Erythroblast (primary cell): Measurements from ENCODE around the gene PLEKHA5.

Experiments used
- DNase-seq, 2 experiments: peaks; one replicate each; lab custom pipeline; 2025; lab: John Stamatoyannopoulos, UW
- GATA1 ChIP-seq: IDR thresholded peaks from 2 replicates; pipeline ENCODE4 v1.6.1; 2011; ENCODE audit warnings: low read depth, mild to moderate bottlenecking, control low read depth, low read length, moderate library complexity
- POLR2A ChIP-seq: IDR thresholded peaks from 2 replicates; pipeline ENCODE4 v1.6.1; 2011; ENCODE audit warnings: mild to moderate bottlenecking, low read length

The PLEKHA5 gene

DNA sequence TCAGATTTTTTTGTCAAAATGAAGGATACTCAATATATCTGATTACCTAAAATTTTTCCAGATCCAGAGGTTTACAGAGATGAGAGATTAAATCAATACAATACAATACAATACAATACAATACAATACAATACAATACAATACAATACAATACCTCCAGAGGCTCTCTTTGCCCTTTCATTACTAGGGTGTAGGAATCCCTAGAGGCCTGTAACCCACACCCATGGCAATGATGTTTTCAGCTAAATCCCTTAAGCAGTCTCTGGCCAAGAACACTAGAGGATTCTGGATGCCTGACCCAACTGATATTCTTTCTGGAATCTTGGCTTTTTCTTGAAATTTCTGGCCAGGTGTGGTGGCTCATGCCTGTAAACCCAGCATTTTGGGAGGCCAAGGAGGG lies 286.0 kb downstream of the PLEKHA5 start:
- no peak for DNase-seq
- TF ChIP-seq POLR2A (no peak), GATA1 (no peak)

DNA sequence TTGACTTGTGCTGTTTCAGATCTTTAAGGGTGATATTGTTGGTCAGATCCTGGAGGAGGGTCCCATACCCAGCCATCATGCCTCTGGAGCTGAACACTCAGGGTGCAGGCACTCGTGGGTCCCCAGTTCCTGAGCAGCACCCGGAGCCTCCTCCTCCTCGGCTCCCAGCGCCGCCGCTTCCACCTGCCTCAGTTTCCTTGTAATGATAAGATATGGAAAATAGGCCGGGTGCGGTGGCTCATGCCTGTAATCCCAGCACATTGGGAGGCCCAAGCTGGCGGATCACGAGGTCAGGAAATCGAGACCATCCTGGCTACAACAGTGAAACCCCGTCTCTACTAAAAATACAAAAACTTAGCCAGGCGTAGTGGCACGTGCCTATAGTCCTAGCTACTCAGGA lies 289.6 kb downstream of the PLEKHA5 start:
- TF ChIP-seq GATA1 (no peak), POLR2A (no peak)
- DNase-seq, result no peak

- TF ChIP-seq POLR2A (no peak), GATA1 (no peak)
- DNase-seq, result no peak
Measured at GRCh38 chr12:19421503-19422282, 292.2 kb downstream of the PLEKHA5 start.

GRCh38 chr12:19423166-19423930 lies 293.8 kb downstream of the PLEKHA5 start:
- DNase-seq, result no peak
- TF ChIP-seq GATA1, result no peak
- no peak for TF ChIP-seq POLR2A
